Measurements from ENCODE around the gene UBIAD1.

- TF ChIP-seq, protein P1, sequence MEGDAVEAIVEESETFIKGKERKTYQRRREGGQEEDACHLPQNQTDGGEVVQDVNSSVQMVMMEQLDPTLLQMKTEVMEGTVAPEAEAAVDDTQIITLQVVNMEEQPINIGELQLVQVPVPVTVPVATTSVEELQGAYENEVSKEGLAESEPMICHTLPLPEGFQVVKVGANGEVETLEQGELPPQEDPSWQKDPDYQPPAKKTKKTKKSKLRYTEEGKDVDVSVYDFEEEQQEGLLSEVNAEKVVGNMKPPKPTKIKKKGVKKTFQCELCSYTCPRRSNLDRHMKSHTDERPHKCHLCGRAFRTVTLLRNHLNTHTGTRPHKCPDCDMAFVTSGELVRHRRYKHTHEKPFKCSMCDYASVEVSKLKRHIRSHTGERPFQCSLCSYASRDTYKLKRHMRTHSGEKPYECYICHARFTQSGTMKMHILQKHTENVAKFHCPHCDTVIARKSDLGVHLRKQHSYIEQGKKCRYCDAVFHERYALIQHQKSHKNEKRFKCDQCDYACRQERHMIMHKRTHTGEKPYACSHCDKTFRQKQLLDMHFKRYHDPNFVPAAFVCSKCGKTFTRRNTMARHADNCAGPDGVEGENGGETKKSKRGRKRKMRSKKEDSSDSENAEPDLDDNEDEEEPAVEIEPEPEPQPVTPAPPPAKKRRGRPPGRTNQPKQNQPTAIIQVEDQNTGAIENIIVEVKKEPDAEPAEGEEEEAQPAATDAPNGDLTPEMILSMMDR (IDR thresholded peaks at IDR 0.05; ENCODE audit: low read depth, low read length): no peak
- no peak for TF ChIP-seq EZH2phosphoT487 (IDR thresholded peaks at IDR 0.05; ENCODE audit: low read depth)
Observed at GRCh38 chr1:11308699-11309224, 35.8 kb downstream of the UBIAD1 start.

Measured in OCI-LY3 (cell line).